GM20000 (cell line): ENCODE data around the gene ZNRF3.
"Not testable (repeated sequence)": the region's sequence is repeated elsewhere in the genome, so short reads cannot be mapped to it uniquely, and the experiment has no call there.

ENCODE experiments used
- DNase-seq: peaks from one replicate; pipeline ENCODE4 v3.0.0; 2012; ENCODE audit warnings: low spot score
- TF ChIP-seq, protein P1 (sequence below): IDR thresholded peaks from 2 replicates; pipeline ENCODE4 v1.5.1; 2012; ENCODE audit warnings: mild to moderate bottlenecking, control low read depth; ENCODE audit errors: extremely low read depth, missing control alignments

The ZNRF3 gene

DNA sequence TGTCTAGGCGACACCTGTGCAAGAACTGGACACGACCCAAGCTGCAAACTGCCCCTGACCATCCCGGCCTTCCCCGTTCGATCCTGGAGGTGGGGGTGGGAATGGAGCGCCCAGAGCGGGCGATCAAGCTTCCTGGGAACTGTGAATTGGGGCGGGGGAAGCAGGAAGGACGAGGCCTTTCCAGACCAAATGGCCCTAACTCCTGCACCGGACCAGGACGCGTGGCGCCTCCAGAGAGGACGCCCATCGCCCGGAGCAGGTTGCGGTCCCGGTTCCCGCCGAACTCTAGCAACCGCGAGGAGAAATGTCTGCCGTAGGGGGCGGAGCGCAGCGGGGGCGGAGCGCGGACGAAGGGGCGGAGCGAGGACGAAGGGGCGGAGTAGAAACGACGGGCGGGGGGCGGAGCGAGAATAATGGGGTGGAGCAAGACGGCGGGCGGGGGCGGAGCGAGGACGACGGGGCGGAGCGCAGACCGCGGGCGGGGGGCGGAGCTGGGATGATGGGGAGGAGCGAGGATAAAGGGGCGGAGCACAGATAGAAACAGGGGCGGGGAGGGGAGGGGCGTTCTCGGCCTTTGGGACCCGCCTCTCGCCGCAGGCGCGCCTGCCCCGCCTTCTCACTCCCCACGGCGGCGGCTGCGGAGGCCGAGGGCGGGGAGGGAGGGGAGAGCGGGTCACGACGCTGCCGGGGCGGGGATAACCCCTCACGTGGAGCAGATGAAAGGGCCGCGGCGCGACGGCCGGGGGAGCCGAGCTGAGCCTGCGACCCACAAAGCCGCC is at the start of gene ZNRF3:
ZNRF3 (plus strand) TSS at position 695 of the 779 bp plus-strand sequence. CDS start 195 bp downstream, outside the sequence.
- DNase-seq: peak; percentile 89
- TF ChIP-seq, protein P1, sequence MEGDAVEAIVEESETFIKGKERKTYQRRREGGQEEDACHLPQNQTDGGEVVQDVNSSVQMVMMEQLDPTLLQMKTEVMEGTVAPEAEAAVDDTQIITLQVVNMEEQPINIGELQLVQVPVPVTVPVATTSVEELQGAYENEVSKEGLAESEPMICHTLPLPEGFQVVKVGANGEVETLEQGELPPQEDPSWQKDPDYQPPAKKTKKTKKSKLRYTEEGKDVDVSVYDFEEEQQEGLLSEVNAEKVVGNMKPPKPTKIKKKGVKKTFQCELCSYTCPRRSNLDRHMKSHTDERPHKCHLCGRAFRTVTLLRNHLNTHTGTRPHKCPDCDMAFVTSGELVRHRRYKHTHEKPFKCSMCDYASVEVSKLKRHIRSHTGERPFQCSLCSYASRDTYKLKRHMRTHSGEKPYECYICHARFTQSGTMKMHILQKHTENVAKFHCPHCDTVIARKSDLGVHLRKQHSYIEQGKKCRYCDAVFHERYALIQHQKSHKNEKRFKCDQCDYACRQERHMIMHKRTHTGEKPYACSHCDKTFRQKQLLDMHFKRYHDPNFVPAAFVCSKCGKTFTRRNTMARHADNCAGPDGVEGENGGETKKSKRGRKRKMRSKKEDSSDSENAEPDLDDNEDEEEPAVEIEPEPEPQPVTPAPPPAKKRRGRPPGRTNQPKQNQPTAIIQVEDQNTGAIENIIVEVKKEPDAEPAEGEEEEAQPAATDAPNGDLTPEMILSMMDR: no peak

DNA sequence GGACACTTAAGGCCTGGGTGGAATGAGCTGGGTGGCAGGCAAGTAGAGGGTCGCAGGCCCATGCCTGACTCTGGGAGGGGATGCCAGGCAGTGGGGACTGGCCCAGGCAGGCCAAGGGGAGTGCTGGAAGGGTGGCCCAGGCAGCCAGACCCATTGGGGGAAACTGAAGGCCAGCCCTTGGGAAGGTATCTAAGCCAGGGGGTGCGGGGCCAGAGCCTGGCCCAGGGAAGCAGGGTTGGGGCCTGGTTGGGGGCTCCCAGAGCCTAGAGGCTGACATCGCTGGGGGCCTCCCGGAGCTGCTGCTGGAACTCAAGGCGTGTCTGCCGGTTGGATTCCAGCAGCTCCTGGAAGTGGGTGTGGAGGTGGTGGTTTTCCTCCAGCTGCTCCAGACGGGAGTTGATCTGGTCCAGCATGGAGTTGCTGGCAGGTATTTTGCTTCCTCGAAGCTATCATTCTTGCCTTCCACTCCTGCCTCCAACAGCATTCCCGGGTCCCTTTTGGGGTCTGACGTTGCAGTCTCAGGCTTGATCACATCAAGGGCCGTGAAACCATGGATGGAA is 47.7 kb upstream of the ZNRF3 start:
- TF ChIP-seq, protein P1: no peak
- no peak for DNase-seq

DNA sequence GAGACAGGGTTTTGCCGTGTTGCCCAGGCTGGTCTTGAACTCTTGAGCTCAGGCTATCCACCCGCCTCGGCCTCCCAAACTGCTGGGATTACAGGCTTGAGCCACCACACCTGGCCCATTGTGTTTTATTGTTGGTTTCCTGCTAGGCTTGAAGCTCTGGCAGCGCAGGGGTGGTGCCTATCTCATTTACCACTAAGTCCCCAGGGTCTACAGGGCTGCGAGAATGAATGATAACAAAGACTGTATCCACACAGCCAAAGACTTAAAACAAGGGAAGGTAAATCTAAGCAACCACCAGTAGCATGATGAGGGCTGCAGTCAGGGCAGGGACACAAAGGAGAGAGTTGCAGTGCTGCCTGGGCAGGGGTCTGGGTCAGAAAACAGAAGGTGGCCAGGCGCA is 45.7 kb upstream of the ZNRF3 start:
- TF ChIP-seq, protein P1: no peak
- no peak for DNase-seq

DNA sequence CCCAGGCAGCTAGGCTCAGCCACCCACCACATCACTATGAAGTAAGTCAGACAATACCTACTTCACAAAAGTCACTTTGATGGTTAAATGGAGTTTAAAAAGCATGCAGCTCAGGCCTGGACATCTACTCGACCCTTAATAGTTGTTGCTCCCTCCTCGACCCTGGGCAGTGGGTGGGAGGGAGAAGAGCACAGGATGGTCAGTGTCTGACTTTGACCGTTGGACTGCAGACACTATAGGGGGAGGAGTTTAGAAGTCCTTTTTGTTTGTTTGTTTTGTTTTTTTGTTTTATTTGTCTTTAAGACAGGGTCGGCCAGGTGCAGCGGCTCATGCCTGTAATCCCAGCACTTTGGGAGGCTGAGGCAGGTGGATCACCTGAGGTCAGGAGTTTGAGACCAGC is 44.4 kb upstream of the ZNRF3 start:
- TF ChIP-seq, protein P1: no peak
- DNase-seq: no peak

DNA sequence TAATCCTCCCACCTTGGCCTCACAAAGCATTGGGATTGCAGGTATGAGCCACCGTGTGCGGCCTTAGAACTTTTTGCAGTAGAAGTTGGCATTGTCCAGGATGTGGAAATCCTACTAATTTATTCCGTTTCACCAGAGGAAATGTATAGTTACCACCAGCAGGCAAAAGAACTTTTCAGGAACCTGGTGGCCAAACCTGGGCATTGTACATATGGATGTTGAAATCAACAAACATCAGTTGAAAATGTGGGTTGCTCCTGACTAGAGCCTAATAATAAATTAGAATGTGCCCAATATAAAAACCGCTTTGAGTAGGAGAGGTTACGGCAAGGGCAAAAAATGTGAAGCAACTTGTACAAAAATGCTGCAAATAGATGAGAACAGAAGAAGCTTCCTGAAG is 42.3 kb upstream of the ZNRF3 start:
- no peak for DNase-seq
- TF ChIP-seq, protein P1: no peak

DNA sequence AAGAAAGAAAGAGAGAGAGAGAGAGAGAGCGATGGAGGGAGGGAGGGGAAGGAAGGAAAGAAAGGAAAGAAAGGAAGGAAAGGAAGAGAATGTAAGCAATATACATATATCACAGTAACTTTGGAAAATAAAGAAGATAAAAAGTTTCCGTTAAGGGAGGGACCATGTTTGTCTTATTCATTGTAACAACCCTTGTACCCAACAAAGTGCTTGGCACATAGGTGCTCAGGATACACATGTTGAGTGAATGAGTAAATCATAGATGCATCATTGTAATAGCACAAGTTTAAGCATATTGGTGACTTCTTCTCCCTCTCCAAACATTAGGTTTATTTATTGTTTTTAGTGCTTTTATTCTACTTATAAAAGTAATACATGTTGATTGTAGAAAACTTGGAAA is 39.7 kb upstream of the ZNRF3 start:
- TF ChIP-seq, protein P1: no peak
- DNase-seq: no peak

DNA sequence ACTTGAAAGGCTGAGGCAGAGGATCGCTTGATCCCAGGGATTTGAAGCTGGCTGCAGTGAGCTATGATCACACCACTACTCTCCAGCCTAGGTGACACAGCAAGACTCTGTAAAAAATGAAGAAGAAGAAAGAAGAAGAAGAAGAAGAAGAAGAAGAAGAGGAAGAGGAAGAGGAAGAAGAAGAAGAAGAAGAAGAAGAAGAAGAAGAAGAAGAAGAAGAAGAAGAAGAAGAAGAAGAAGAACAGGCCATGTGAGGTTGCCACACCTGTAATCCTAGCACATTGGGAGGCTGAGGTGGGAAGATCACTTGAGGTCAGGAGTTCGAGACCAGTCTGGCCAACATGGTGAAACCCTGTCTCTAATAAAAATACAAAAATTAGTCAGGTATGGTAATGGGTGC is 39.1 kb upstream of the ZNRF3 start:
- DNase-seq: not testable (repeated sequence)

DNA sequence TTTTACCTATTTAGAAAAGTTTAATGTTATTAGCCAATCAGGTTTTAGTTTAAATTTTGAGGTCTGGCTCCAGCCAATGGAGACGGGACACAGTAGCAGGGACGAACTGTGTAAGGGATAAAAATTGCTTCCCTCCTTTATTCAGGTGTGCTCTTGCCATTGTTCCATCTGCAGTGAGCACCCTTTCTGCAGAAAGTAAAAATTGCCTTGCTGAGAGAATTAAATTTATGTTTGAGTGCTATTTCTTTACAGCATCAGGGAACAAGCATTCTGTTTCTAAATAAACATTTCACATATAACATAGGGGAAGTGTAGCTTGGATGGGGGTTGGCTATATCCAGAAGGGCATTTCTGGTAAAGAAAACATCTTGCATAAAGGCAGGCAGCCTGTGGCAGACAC is 36.4 kb upstream of the ZNRF3 start:
- TF ChIP-seq, protein P1: no peak
- no peak for DNase-seq
